Neural cell (in vitro differentiated cells): ENCODE data around the gene TAC4. TPM values are rescaled to one million over a fixed set of nuclear protein-coding genes. Genes with fewer than 3 reads are reported as not detected.

Experiments used
- H2AFZ ChIP-seq: fragments of 200-600, 300-800 bp; sonication (generic), shearing (Covaris generic); 2 replicates; pipeline ENCODE4 v1.6.0; 2014; ENCODE audit warnings: low read depth, mild to moderate bottlenecking, antibody characterized with exemption, low read length, moderate library complexity
- H3F3A ChIP-seq: fragments of 200-600 bp; shearing (Covaris generic); 2 replicates; pipeline ENCODE4 v1.6.1; 2016; ENCODE audit warnings: mild to moderate bottlenecking, moderate library complexity, mixed read lengths, antibody characterized with exemption, low read length; ENCODE audit not compliant: insufficient read depth, poor library complexity, severe bottlenecking
- H3K27ac ChIP-seq: fragments of 200-600, 300-800 bp; sonication (generic), shearing (Covaris generic); 2 replicates; pipeline ENCODE4 v1.5.1; 2014; ENCODE audit warnings: mild to moderate bottlenecking, low read length, moderate library complexity
- H3K27me3 ChIP-seq: fragments of 300-800, 200-600 bp; sonication (generic), shearing (Covaris generic); 2 replicates; pipeline ENCODE4 v1.6.0; 2014; ENCODE audit warnings: mild to moderate bottlenecking, low read depth, low read length, moderate library complexity; ENCODE audit not compliant: insufficient read depth
- H3K36me3 ChIP-seq: fragments of 300-800, 200-600 bp; sonication (generic), shearing (Covaris generic); 2 replicates; pipeline ENCODE4 v1.5.1; 2014; ENCODE audit warnings: mild to moderate bottlenecking, antibody characterized with exemption, low read length, moderate library complexity; ENCODE audit not compliant: insufficient read depth
- H3K4me2 ChIP-seq: fragments of 300-800, 200-600 bp; sonication (generic), shearing (Covaris generic); 2 replicates; pipeline ENCODE4 v1.6.0; 2014; ENCODE audit warnings: mild to moderate bottlenecking, low read length
- H3K4me3 ChIP-seq: fragments of 300-800, 200-600 bp; sonication (generic), shearing (Covaris generic); 2 replicates; pipeline ENCODE4 v1.5.1; 2014; ENCODE audit warnings: mild to moderate bottlenecking, low read length, moderate library complexity
- H3K79me2 ChIP-seq: fragments of 200-600 bp; shearing (Covaris generic); replicated peaks from 2 replicates; pipeline ENCODE4 v1.6.0; 2014; ENCODE audit warnings: mild to moderate bottlenecking, low read length, moderate library complexity; ENCODE audit not compliant: insufficient read depth
- H3K9ac ChIP-seq: fragments of 300-800, 200-600 bp; sonication (generic), shearing (Covaris generic); 2 replicates; pipeline ENCODE4 v1.6.1; 2016; ENCODE audit warnings: mild to moderate bottlenecking, low read length, mixed read lengths
- H3K9me2 ChIP-seq: fragments of 200-600 bp; shearing (Covaris generic); 2 replicates; pipeline ENCODE4 v1.6.1; 2016; ENCODE audit warnings: mild to moderate bottlenecking, low read length, mixed read lengths; ENCODE audit not compliant: insufficient read depth
- H3K9me3 ChIP-seq: fragments of 200-600, 300-800 bp; sonication (generic), shearing (Covaris generic); 2 replicates; pipeline ENCODE4 v1.6.1; 2016; ENCODE audit warnings: mild to moderate bottlenecking, mixed run types, low read length, moderate library complexity, mixed read lengths
- H4K20me1 ChIP-seq: fragments of 200-600 bp; shearing (Covaris generic); 2 replicates; pipeline ENCODE4 v1.6.1; 2016; ENCODE audit warnings: mild to moderate bottlenecking, mixed run types; ENCODE audit not compliant: insufficient read depth
- CTCF ChIP-seq: fragments of 450-650 bp; IDR thresholded peaks from 2 replicates; pipeline ENCODE4 v1.5.1; 2014; ENCODE audit warnings: antibody characterized with exemption, mild to moderate bottlenecking, moderate library complexity; ENCODE audit not compliant: poor library complexity, severe bottlenecking
- EP300 ChIP-seq: fragments of 450-650 bp; conservative IDR thresholded peaks from 2 replicates; pipeline ENCODE4 v1.6.1; 2014; ENCODE audit warnings: antibody characterized with exemption, mild to moderate bottlenecking, moderate library complexity; ENCODE audit not compliant: poor library complexity, severe bottlenecking
- EZH2 ChIP-seq: fragments of 200-600, 300-800 bp; shearing (Covaris generic), sonication (generic); IDR thresholded peaks from 2 replicates; pipeline ENCODE4 v1.6.1; 2014; ENCODE audit warnings: antibody characterized with exemption, low read length, borderline replicate concordance, mild to moderate bottlenecking; ENCODE audit not compliant: insufficient read depth, poor library complexity, severe bottlenecking
- MXI1 ChIP-seq: fragments of 450-650 bp; conservative IDR thresholded peaks from 2 replicates; pipeline ENCODE4 v1.6.1; 2014; ENCODE audit warnings: antibody characterized with exemption, mild to moderate bottlenecking; ENCODE audit not compliant: poor library complexity, severe bottlenecking
- POLR2AphosphoS5 ChIP-seq: IDR thresholded peaks from 2 replicates; pipeline ENCODE4 v1.6.1; 2012
- RAD21 ChIP-seq: fragments of 450-650 bp; conservative IDR thresholded peaks from 2 replicates; pipeline ENCODE4 v1.6.1; 2014; ENCODE audit warnings: antibody characterized with exemption, mild to moderate bottlenecking, moderate library complexity
- REST ChIP-seq: IDR thresholded peaks from 2 replicates; pipeline ENCODE4 v1.6.1; 2012; ENCODE audit warnings: borderline replicate concordance
- SMC3 ChIP-seq: fragments of 450-650 bp; conservative IDR thresholded peaks from 2 replicates; pipeline ENCODE4 v1.6.1; 2014; ENCODE audit warnings: antibody characterized with exemption, mild to moderate bottlenecking, moderate library complexity; ENCODE audit not compliant: poor library complexity
- TAF1 ChIP-seq: IDR thresholded peaks from 2 replicates; pipeline ENCODE4 v1.6.1; 2012; ENCODE audit warnings: low read depth
- polyA plus RNA-seq: library from polyadenylated mRNA; depleted of rRNA; stranded (reverse); fragments of >200 nt; gene quantifications from 2 replicates; pipeline ENCODE4 v1.2.3, GENCODE V29; 2014

TAC4 gene
- polyA plus RNA-seq, 1 donor from 2014 or later: not detected

GRCh38 chr17:49896222-49896621 lies 48.4 kb upstream of the TAC4 start:
- H3K4me2 ChIP-seq: no peak overlapping the region
- H2AFZ ChIP-seq: no peak overlapping the region
- no peak overlapping the region for H3K27ac ChIP-seq
- H3K9me2 ChIP-seq: no peaks in the 10 kb centered on the region
- H3K9me3 ChIP-seq: no peaks in the 10 kb centered on the region
- no peaks in the 10 kb centered on the region for H3K36me3 ChIP-seq
- H3K27me3 ChIP-seq: peaks cover 17% of the 10 kb centered on the region
- H3K9ac ChIP-seq: no peak overlapping the region
- H3F3A ChIP-seq: no peaks in the 10 kb centered on the region
- no peak overlapping the region for H3K4me3 ChIP-seq
- H4K20me1 ChIP-seq: no peaks in the 10 kb centered on the region
- TF ChIP-seq MXI1 (no peak), REST (no peak), TAF1 (no peak), EZH2 (no peak), SMC3 (no peak), POLR2AphosphoS5 (no peak), CTCF (no peak), RAD21 (no peak), EP300 (no peak)
- H3K79me2 ChIP-seq: no peaks in the 10 kb centered on the region

GRCh38 chr17:49895812-49896211 lies 47.9 kb upstream of the TAC4 start:
- H3K27me3 ChIP-seq: peaks cover 19% of the 10 kb centered on the region
- no peak for TF ChIP-seq EP300
- TF ChIP-seq EZH2: no peak
- TF ChIP-seq MXI1: no peak
- no peak for TF ChIP-seq REST
- TF ChIP-seq SMC3: no peak
- TF ChIP-seq POLR2AphosphoS5: no peak
- no peak for TF ChIP-seq RAD21
- TF ChIP-seq CTCF: no peak
- TF ChIP-seq TAF1: no peak

More at GRCh38 chr17:49895812-49896211, 47.9 kb upstream of the TAC4 start:
- no peak overlapping the region for H3K9ac ChIP-seq
- no peak overlapping the region for H3K4me3 ChIP-seq
- H3K27ac ChIP-seq: no peak overlapping the region
- H3K9me3 ChIP-seq: no peaks in the 10 kb centered on the region
- H3K36me3 ChIP-seq: no peaks in the 10 kb centered on the region
- no peaks in the 10 kb centered on the region for H3F3A ChIP-seq
- no peaks in the 10 kb centered on the region for H4K20me1 ChIP-seq
- no peaks in the 10 kb centered on the region for H3K9me2 ChIP-seq
- no peaks in the 10 kb centered on the region for H3K79me2 ChIP-seq
- no peak overlapping the region for H3K4me2 ChIP-seq
- no peak overlapping the region for H2AFZ ChIP-seq
